ENCODE measurements around the gene ATP5MC2.
"Not testable (repeated sequence)": the region's sequence is repeated elsewhere in the genome, so short reads cannot be mapped to it uniquely, and the experiment has no call there.

Gene ATP5MC2

GRCh38 chr12:53646300-53646699 is 29.6 kb downstream of the ATP5MC2 start:
- DNase-seq (ENCODE audit: low spot score) = not testable (repeated sequence)

GRCh38 chr12:53645165-53645564 is 30.7 kb downstream of the ATP5MC2 start:
- DNase-seq (ENCODE audit: low spot score) = no peak

GRCh38 chr12:53644133-53644532 is 31.8 kb downstream of the ATP5MC2 start:
- no peak for DNase-seq (ENCODE audit: low spot score)

- no peak for DNase-seq (ENCODE audit: low spot score)
Observed at GRCh38 chr12:53643232-53643979, 32.5 kb downstream of the ATP5MC2 start.

- DNase-seq (ENCODE audit: low spot score) = no peak
Observed at GRCh38 chr12:53638057-53638456, 37.8 kb downstream of the ATP5MC2 start.

- no peak for DNase-seq (ENCODE audit: low spot score)
Observed at GRCh38 chr12:53636641-53637040, 39.2 kb downstream of the ATP5MC2 start.

GRCh38 chr12:53635708-53636107 is 40.2 kb downstream of the ATP5MC2 start:
- DNase-seq (ENCODE audit: low spot score) = not testable (repeated sequence)

- DNase-seq (ENCODE audit: low spot score) = no peak
Observed at GRCh38 chr12:53631721-53632120, 44.2 kb downstream of the ATP5MC2 start.

- DNase-seq (ENCODE audit: low spot score) = no peak
Observed at GRCh38 chr12:53627919-53628318, 48.0 kb downstream of the ATP5MC2 start.

GRCh38 chr12:53626702-53627169 is 49.1 kb downstream of the ATP5MC2 start:
- DNase-seq (ENCODE audit: low spot score) = no peak

- peak; percentile 99 for DNase-seq (ENCODE audit: low spot score)
Observed at GRCh38 chr12:53625946-53626701, 49.8 kb downstream of the ATP5MC2 start, which contains the start of gene ATF7. ATF7 (minus strand) TSS chr12:53626382; CDS start chr12:53601000, 25,382 bp downstream.

GRCh38 chr12:53625373-53625945 is 50.4 kb downstream of the ATP5MC2 start:
- no peak for DNase-seq (ENCODE audit: low spot score)

GRCh38 chr12:53624956-53625355 is 50.9 kb downstream of the ATP5MC2 start:
- peak; percentile 55 for DNase-seq (ENCODE audit: low spot score)

GRCh38 chr12:53624458-53624857 is 51.4 kb downstream of the ATP5MC2 start:
- DNase-seq (ENCODE audit: low spot score) = peak; percentile 48

- DNase-seq (ENCODE audit: low spot score) = peak; percentile 81
Observed at GRCh38 chr12:53623548-53624385, 52.1 kb downstream of the ATP5MC2 start.

- DNase-seq (ENCODE audit: low spot score) = no peak
Observed at GRCh38 chr12:53622724-53623123, 53.2 kb downstream of the ATP5MC2 start.

- DNase-seq (ENCODE audit: low spot score) = no peak
Observed at GRCh38 chr12:53618275-53618674, 57.6 kb downstream of the ATP5MC2 start.

- DNase-seq (ENCODE audit: low spot score) = no peak
Observed at GRCh38 chr12:53617700-53618099, 58.2 kb downstream of the ATP5MC2 start.

- no peak for DNase-seq (ENCODE audit: low spot score)
Observed at GRCh38 chr12:53616950-53617349, 58.9 kb downstream of the ATP5MC2 start.

All from pons (tissue), 1 donor.